ENCODE data around the gene TMEM217.

Gene TMEM217

DNA sequence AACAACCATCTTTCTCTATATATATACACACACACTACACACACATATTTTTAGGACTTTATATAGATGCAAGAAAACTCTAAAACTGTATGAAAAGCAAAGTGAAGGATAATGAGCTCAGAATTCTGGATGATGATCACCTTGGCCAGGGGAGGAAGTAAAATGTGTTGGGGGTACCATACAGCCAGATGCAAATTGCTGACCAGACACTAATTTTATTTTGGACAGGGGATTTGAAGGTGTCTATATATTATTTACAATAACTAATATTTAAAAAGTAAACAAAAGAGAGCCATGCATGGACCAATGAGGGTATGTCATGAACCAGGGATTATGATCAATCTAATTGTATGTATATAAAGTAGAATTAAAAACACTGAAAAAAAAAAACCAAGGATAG is 20.2 kb downstream of the TMEM217 start:
- no peak overlapping the region for H3K4me3 ChIP-seq (ENCODE audit: low read depth, low read length)
- in situ Hi-C loops (cut with HindIII; ENCODE audit: low sequenced_read_pairs), result no loop called here
- no peak for DNase-seq (ENCODE audit: low read depth, low spot score)
- TF ChIP-seq, protein P1, sequence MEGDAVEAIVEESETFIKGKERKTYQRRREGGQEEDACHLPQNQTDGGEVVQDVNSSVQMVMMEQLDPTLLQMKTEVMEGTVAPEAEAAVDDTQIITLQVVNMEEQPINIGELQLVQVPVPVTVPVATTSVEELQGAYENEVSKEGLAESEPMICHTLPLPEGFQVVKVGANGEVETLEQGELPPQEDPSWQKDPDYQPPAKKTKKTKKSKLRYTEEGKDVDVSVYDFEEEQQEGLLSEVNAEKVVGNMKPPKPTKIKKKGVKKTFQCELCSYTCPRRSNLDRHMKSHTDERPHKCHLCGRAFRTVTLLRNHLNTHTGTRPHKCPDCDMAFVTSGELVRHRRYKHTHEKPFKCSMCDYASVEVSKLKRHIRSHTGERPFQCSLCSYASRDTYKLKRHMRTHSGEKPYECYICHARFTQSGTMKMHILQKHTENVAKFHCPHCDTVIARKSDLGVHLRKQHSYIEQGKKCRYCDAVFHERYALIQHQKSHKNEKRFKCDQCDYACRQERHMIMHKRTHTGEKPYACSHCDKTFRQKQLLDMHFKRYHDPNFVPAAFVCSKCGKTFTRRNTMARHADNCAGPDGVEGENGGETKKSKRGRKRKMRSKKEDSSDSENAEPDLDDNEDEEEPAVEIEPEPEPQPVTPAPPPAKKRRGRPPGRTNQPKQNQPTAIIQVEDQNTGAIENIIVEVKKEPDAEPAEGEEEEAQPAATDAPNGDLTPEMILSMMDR (IDR thresholded peaks at IDR 0.05; ENCODE audit: low read depth, low read length), result no peak

DNA sequence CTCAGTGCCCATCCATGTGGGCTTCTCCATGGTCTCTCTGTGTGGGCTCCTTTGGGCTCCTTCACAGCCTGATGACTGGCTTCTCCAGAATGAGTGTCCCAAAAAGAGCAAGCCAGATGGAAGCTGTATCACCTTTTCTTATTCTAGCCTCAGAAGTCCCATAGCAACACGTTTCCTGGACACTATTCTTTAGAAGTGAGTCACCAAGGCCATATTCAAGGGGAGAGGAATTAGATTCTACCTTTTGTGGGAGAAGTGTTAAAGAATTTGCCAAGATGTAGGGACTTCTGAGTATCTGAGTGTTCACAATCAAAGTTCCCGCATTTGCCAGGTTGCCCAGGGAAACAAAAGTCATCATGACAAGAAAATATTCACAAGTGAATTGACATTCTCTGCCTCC is 21.0 kb downstream of the TMEM217 start:
- in situ Hi-C loops (cut with HindIII; ENCODE audit: low sequenced_read_pairs), result no loop called here
- no peak overlapping the region for H3K4me3 ChIP-seq (ENCODE audit: low read depth, low read length)
- DNase-seq (ENCODE audit: low read depth, low spot score), result peak; percentile 47
- TF ChIP-seq, protein P1 (IDR thresholded peaks at IDR 0.05; ENCODE audit: low read depth, low read length), result no peak

DNA sequence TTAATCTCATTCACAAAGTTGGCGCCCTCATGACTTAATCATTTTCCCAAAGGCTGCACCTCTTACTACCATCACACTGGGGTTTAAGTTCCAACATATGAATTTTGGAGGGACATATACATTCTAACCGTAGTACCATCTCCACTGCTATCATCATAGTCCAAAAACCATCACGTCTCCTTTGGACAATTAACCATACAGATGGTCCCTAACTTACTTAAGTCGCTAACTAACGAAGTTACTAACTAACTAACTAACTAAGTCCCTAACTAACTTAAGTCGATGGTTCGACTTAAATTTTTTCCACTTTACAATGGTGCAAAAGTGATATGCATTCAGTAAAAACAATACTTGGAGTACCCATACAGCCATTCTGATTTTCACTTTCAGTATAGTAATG is 24.4 kb downstream of the TMEM217 start:
- TF ChIP-seq, protein P1 (IDR thresholded peaks at IDR 0.05; ENCODE audit: low read depth, low read length), result no peak
- DNase-seq (ENCODE audit: low read depth, low spot score), result no peak
- in situ Hi-C loops (cut with HindIII; ENCODE audit: low sequenced_read_pairs), result no loop called here
- H3K4me3 ChIP-seq (ENCODE audit: low read depth, low read length), result no peak overlapping the region

DNA sequence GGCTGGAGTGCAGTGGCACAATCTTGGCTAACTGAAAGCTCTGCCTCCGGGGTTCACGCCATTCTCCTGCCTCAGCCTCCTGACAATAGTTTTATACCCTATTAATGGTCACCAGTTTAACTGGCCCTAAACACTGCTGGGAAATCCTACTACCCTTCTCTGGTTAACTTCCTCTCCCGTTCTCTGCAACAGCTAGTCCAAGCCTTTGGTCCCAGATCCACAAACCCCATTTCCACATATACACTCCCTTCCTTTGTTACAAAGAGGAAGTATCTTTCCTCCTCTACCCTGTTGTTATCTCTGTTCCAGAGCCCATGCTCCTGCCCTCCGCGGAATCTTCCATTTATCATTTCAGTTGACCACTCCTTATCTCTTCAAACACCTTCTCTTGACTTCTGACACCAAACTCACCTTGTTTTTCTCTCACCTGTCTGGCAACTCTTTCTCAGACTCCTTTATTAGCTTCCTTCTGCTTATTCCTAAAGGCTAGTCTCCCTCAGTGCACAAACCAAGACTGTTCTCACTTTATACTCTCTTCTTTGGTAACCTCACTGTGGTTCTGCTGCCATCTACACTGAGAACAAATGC is 25.4 kb downstream of the TMEM217 start:
- DNase-seq (ENCODE audit: low read depth, low spot score), result no peak
- no peak overlapping the region for H3K4me3 ChIP-seq (ENCODE audit: low read depth, low read length)
- TF ChIP-seq, protein P1 (IDR thresholded peaks at IDR 0.05; ENCODE audit: low read depth, low read length), result no peak
- in situ Hi-C loops (cut with HindIII; ENCODE audit: low sequenced_read_pairs), result no loop called here

DNA sequence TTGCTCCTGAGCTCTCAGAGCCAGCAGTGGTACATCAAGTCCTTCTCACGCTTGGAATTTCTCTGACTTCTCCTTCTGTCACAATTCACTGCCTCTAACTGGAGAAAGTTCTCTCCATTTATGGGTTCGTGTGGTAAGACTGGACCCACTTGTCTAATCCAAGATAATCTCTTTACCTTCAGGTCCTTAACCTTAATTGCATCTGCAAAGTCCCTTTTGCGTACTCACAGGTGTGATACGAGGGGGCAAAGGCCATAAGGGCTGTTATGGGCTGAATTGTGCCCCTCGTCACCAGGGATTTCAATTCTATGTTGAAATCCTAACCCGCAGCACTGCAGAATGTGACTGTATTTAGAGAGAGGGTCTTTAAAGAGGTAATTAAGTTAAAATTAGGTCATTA is 27.8 kb downstream of the TMEM217 start:
- TF ChIP-seq, protein P1 (IDR thresholded peaks at IDR 0.05; ENCODE audit: low read depth, low read length), result no peak
- in situ Hi-C loops (cut with HindIII; ENCODE audit: low sequenced_read_pairs), result no loop called here
- DNase-seq (ENCODE audit: low read depth, low spot score), result no peak
- H3K4me3 ChIP-seq (ENCODE audit: low read depth, low read length), result no peak overlapping the region

DNA sequence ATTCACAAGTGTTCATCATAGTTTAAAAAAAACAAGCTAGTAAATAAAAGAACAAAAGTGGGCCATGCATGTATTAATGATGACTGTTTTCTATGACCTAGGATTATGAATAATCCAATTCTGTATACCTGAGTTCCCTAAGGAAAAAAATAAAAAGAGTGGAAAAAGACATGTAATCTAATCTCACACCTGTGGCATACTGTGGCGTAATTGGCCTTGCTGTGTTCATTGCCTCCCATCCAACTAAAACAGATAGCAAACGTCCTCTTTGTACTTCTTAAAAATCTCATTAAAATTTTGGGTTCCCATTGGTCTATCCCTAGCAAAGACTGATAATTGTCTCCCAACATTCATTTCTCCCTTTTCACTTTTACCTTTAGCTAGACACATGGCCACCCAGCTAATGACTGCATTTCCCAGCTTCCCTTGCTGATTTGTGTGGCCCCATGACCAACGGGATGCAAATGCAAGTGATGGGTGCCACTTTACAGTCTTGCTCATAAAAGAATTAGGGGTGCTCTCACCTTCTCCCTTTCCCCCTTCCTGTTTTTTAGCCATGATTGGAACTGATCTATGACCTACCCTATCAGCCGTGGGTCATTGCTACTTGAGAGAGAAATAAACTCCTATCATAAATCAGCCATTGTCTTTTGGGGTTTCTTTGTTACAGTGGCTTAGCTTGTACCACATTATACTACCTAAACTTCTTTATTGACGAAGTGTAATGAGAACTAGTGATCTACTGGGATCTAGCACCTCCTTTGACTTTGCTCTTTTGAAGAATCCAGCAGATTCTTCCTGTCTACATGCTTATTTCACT is 32.4 kb downstream of the TMEM217 start:
- TF ChIP-seq, protein P1 (IDR thresholded peaks at IDR 0.05; ENCODE audit: low read depth, low read length), result no peak
- no peak overlapping the region for H3K4me3 ChIP-seq (ENCODE audit: low read depth, low read length)
- no peak for DNase-seq (ENCODE audit: low read depth, low spot score)
- in situ Hi-C loops (cut with HindIII; ENCODE audit: low sequenced_read_pairs), result no loop called here
